Stimulated activated CD8-positive, alpha-beta memory T cell treated with anti-CD3 and anti-CD28 coated beads, Interleukin-4, amount 100 ng/mL, for 1 hour (primary cell): ENCODE results near the gene GNE.
A peak's percentile ranks its signal among the peaks of the same experiment; 100 is the strongest.
"Not testable (repeated sequence)": the region's sequence is repeated elsewhere in the genome, so short reads cannot be mapped to it uniquely, and the experiment has no call there.

Experiments used
- DNase-seq, 2 donors: peaks; one replicate each; pipeline ENCODE4 v3.0.0-alpha.2; 2020; ENCODE audit warnings: low read depth in 2 of 2, low spot score in 1 of 2

Gene GNE

DNA sequence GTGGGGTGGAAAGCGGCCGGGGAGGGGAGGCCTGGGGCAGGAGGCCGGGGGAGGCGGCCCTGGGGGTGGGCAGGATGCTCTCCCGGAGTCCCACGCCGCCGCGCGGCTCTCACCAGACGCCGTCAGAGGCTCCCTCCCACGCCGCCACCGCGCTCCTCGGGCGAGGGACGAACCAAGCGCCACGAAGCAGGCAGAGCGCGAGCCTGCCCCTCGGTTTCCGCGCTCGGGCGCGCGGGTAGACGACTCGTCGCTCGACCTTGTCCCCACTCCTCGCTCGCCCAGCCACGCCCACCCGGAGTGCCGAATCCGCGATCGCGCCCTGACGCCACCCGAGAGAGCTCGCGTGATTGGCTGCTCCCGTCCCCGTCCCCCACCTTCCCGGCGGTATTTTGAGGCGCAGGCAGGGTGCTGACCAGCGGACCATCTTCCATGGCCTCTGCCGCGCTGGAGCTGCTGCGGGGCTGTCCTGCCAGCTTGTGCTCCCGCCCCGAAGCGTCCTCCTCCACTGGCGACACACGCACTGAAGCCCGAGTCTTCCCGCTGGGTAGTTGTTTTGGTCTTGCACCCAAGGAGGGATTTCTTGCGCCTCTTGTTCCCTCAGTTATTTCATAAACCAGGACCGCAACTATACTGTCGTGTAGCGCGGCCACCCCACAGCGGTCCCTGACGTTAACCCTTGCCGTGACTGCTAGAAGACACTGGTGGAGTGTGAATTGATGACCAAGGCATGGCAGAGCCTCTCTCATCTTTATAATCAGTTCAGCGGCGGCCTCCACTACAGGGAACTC, at the start of gene GNE:
TSS of gene GNE (minus strand) at position 241 of the 788 bp plus-strand sequence. CDS start 9,093 bp downstream, outside the sequence.
- DNase-seq: peak; percentile 97

GRCh38 chr9:36306471-36307306, 48.4 kb upstream of the GNE start:
- DNase-seq: no peak

DNA sequence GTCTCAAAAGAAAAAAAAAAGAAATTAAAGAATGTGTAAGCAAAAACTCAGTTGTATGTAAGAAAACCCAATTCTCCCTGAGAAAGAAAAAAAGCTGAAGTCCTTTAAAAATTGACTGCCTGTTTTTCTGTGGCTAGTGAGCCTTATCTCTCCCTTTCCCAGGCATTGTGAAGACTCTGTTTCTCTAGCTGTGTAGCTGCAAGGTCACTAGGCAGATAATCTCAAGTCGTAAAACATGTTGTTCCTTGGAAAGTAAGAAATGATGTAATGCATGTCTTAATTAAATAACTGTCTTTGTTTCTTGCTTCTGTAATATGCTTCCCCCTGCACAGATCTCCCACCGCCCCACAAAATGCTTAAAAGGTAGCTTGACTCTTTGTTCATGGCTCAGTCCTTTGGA, 46.1 kb upstream of the GNE start:
- not testable (repeated sequence) for DNase-seq

DNA sequence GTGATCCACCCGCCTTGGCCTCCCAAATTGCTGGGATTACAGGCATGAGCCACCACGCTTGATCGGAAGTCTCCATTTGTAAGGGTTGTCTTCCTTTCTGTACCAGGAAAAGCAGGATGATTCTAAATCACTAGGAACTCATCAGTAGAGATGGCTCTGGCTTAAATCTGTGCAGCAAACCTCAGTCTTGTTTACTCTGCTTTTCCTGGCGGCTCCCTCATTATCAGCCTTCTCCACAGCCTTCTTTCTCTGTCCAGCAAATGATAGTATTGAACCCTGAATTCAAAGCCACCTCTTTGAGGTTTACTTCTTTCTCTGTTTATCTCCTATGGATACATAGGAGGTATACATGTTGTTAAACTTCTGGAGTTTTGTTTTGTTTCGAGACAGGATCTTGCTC, 43.0 kb upstream of the GNE start:
- no peak for DNase-seq

- no peak for DNase-seq
Measured at GRCh38 chr9:36298566-36298965, 40.3 kb upstream of the GNE start.

DNA sequence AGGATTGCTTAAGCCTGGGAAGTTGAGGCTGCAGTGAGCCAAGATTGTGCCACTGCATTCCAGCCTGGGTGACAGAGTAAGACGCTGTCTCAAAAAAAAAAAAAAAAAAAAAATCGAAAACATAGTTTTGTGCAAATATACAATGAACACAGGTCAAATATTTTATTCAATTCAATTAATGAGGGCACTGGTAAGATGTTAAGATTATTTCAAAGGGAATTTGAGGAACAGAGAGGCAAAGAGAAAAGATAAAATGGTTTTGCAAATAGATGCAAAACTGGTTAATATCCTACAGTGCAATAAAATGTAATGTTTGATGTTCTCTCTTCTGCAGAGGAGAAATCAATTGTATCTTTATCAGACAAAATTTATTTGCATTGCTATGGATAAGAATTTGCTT, 39.5 kb upstream of the GNE start:
- no peak for DNase-seq

- DNase-seq: not testable (repeated sequence)
Measured at GRCh38 chr9:36294996-36295395, 36.7 kb upstream of the GNE start.

DNA sequence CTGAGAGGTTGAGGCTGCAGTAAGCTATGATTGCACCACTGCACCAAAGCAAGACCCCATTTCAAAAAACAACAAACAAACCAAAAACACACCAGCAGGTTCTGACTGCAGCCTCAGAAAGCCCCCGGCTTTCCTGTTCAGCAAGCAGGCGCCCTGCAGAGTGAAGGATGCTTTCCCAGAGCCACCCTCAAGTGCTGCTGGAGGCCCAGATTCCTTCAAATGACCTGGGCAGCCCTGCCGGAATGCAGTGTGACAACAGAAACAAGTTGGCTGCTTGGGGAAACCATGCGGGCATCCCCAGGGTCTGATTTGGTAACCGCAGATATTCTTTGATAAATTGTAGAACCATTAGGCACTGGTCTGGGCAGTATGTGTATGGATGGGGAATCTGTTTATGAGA, 35.7 kb upstream of the GNE start:
- no peak for DNase-seq

- no peak for DNase-seq
Measured at GRCh38 chr9:36293171-36293570, 34.9 kb upstream of the GNE start.

- no peak for DNase-seq
Measured at GRCh38 chr9:36292641-36293040, 34.4 kb upstream of the GNE start.

DNA sequence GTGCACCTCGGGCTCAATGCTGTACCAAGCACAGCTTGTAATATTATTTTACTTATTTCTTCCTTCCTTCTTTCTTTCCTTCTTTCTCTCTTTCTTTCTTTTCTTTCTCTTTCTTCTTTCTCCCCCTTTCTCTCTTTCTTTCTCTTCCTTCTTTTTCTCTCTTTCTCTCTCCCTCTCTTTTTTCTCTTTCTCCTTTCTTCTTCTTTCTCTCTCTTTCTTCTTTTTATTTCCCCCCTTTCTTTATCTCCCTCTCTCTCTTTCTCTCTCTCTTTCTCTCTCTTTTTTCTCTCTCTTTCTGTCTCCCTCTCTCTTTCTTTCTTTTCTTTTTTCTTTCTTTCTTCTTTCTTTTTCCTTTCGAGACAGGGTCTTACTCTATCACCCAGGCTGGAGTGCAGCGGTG, 32.7 kb upstream of the GNE start:
- no peak for DNase-seq

GRCh38 chr9:36289836-36290435, 31.7 kb upstream of the GNE start:
- DNase-seq: no peak

DNA sequence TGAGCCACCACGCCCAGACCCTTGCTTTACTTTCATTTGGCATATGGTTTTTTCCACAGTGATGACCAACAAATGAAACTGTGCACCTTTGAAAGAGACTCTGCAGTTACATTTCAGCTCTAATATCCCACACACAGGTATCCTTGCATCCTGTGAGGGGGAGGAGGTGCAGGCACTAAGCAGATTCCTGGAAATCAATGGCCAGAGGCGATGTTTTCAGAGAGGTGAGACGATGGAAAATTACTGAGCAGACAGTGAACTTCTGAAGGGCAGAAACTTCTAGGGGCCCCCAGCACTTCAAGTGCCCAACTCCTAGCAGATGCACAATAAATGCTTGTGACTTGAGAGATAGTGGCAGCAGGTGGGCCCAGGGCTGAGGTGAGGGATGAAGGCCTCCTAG, 29.8 kb upstream of the GNE start:
- DNase-seq: no peak

DNA sequence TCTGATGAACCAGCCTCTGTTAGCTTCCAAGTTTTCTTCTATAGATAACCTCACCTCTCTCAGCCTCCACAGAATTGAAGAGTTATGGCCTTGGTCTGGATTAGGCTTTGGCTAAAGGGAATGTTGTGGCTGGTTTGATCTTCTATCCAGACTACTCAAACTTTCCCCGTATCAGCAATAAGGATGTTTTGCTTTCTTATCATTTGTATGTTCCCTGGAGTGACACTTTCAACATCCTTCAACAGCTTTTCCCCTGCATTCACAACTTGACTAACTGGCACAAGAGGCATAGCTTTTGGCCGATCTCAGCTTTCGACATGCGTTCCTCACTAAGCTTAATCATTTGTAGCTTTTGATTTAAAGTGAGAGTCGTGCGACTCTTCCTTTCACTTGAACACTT, 28.1 kb upstream of the GNE start:
- DNase-seq: no peak

GRCh38 chr9:36284226-36284625, 26.0 kb upstream of the GNE start:
- DNase-seq: no peak

DNA sequence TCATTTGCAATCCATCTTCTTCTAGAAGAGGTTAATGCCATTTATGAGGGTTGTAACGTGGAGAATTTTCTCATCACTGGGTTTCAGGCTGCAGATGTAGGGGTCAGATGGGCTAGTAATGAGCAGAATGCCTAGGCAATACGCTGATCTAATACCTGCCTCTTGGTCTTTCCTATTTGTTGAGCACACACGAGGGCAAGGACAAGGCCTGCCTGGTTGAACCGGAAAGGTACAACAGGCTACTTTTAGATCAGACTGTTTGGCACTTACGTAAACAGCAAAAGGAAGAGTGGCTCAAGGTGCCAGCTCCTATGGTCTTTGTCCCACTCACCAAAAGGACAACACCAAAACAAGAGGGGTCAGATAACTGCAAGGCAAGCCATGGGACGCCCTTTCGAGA, 24.0 kb upstream of the GNE start:
- no peak for DNase-seq

DNA sequence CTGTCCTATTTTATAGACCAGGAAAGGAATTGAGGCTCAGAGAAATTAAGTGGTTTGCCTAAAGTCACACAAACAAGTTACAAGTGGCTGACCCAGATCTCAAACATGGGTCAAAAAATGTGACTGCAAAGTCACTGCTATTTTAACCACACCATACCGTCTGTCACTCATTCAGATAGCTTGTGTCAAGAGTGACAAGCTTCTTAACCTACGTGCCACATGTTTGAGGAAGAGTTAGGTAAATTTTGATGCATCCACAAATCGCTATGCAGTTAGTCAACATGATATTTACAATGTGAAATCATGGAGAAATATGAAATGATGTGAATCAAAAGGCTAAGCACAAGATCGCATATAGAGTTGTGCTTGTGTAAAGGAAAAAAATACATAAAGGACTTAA, 22.7 kb upstream of the GNE start:
- DNase-seq: no peak

GRCh38 chr9:36278243-36278642, 20.0 kb upstream of the GNE start:
- DNase-seq: no peak

DNA sequence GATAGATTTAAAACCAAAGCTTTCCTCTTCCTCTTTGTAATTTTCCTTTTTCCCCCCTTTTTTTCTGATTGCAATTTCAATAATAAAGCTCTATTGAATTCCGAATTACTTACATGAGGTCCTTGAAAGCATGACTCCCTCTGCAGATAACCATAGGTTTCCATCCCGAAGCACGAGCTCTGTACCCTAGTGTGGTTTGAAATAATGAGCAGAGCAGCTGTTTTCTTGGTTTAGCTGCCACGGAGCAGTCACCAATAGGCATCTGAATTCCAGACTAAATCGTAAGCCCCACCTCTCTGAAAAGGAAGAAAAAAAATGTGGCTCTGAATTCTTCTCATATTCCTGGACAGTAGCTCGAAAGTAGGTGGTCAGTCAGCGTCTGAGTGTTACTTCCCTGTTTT, 18.5 kb upstream of the GNE start:
- DNase-seq: no peak

DNA sequence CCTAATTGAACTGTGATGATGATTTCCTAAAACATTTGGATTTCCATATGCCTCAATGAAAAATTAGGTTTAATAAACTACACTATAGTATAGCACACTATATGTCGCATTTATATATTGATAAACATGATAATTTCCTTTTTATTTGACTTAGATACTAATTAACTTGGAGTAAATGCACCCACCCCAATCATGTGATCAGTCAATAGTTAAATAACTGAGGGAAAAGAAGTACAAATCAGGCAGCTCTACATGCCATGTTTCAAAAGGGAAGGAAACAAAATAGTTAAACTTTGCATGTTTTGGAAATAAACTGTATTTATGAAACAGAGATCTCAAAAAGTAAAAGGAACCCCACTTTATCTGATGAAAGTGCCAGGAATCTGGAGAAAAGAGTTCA, 18.0 kb upstream of the GNE start:
- no peak for DNase-seq

DNA sequence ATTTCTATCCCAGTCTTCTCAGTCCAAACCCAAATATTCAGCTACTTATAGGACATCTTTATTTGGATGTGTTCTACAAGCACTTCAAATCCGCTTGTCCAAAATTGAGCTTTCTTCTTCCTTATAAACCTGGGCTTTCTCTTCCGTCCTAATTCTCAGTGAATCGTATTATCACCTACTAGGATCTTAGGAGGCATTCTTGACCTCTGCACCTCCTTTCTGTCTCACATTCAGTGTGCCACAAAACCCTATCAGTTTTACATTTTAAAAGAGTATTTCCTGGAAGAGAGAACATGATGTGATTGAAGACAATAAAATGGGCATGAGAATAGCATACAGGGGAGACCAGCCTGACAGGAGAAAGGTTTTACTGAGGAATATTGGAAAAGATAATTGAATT, 16.8 kb upstream of the GNE start:
- DNase-seq: no peak

DNA sequence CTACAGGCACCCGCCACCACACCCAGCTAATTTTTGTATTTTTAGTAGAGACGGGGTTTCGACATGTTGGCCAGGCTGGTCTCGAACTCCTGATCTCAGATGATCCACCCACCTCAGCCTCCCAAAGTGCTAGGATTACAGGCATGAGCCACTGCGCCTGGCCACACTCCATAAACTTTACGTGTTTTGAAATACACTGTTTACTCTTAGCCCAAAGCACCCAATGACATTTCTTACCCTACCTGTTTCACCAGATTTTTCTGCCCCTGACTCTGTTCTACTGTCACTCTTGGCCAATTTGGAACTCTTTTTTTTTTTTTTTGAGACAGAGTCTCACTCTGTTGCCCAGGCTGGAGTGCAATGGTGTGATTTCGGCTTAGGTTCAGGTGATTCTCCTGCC, 15.1 kb upstream of the GNE start:
- not testable (repeated sequence) for DNase-seq
